ENCODE data around the gene MAPRE3. TPM values are rescaled to one million over a fixed set of nuclear protein-coding genes. Genes with fewer than 3 reads are reported as not detected.

The MAPRE3 gene
- total RNA-seq, 2 experiments from 2014 or later = 1.6 to 1.7 TPM

- no peak overlapping the region for H3K4me3 Mint-ChIP-seq
- H3K4me1 Mint-ChIP-seq (ENCODE audit: low read depth) = peaks cover 6% of the 10 kb centered on the region
- H3K27ac Mint-ChIP-seq = no peak overlapping the region
- ChIA-PET CTCF (interaction anchor here (0.6 to 3.3 kb wide), 7 partner anchors 9 to 329 kb away, joined by 3 to 30 read pairs (median 7); no protein-coding TSS in a partner anchor), POLR2A (no interaction called here)
- no peak for TF ChIP-seq CTCF (IDR thresholded peaks at IDR 0.05)
- H3K27me3 Mint-ChIP-seq = peaks cover 1% of the 10 kb centered on the region
- ATAC-seq (no peak), DNase-seq (no peak)
- intact Hi-C loops (cut with micrococcal nuclease) = no loop called here
- H3K36me3 Mint-ChIP-seq (ENCODE audit: low read depth) = no peaks in the 10 kb centered on the region
- H3K9me3 Mint-ChIP-seq = no peaks in the 10 kb centered on the region
Observed at GRCh38 chr2:26975102-26975501, 4.7 kb downstream of the MAPRE3 start.

- intact Hi-C loops (cut with micrococcal nuclease) = no loop called here
- Mint-ChIP-seq H3K9me3 (no peaks in the 10 kb centered on the region), H3K4me1 (ENCODE audit: low read depth) (peaks cover 6% of the 10 kb centered on the region)
Observed at GRCh38 chr2:26975656-26976055, 5.2 kb downstream of the MAPRE3 start.

GRCh38 chr2:26976237-26976636 lies 5.8 kb downstream of the MAPRE3 start:
- no peak overlapping the region for H3K4me3 Mint-ChIP-seq
- ChIA-PET POLR2A (no interaction called here), CTCF (interaction anchor here (1.5 to 3.3 kb wide), 3 partner anchors 14 to 130 kb away, joined by 7 to 30 read pairs (median 7); no protein-coding TSS in a partner anchor)
- no peaks in the 10 kb centered on the region for H3K9me3 Mint-ChIP-seq
- H3K27me3 Mint-ChIP-seq = peaks cover under 1% of the 10 kb centered on the region
- intact Hi-C loops (cut with micrococcal nuclease) = no loop called here
- no peaks in the 10 kb centered on the region for H3K36me3 Mint-ChIP-seq (ENCODE audit: low read depth)
- no peak for ATAC-seq
- no peak for DNase-seq
- no peak overlapping the region for H3K27ac Mint-ChIP-seq
- TF ChIP-seq CTCF (IDR thresholded peaks at IDR 0.05) = no peak
- peaks cover 4% of the 10 kb centered on the region for H3K4me1 Mint-ChIP-seq (ENCODE audit: low read depth)

More at GRCh38 chr2:26975656-26976055, 5.2 kb downstream of the MAPRE3 start:
- ChIA-PET CTCF (interaction anchor here (0.7 to 3.3 kb wide), 6 partner anchors 8 to 327 kb away, joined by 3 to 30 read pairs (median 7); no protein-coding TSS in a partner anchor), POLR2A (no interaction called here)
- peaks cover 1% of the 10 kb centered on the region for H3K27me3 Mint-ChIP-seq
- H3K36me3 Mint-ChIP-seq (ENCODE audit: low read depth) = no peaks in the 10 kb centered on the region
- no peak for DNase-seq
- H3K4me3 Mint-ChIP-seq = no peak overlapping the region
- H3K27ac Mint-ChIP-seq = no peak overlapping the region
- no peak for TF ChIP-seq CTCF (IDR thresholded peaks at IDR 0.05)
- ATAC-seq = no peak

GRCh38 chr2:26977012-26977411 lies 6.6 kb downstream of the MAPRE3 start:
- intact Hi-C loops (cut with micrococcal nuclease) = no loop called here
- Mint-ChIP-seq H3K27ac (no peak overlapping the region), H3K27me3 (no peaks in the 10 kb centered on the region), H3K4me1 (ENCODE audit: low read depth) (no peaks in the 10 kb centered on the region), H3K36me3 (ENCODE audit: low read depth) (no peaks in the 10 kb centered on the region), H3K9me3 (no peaks in the 10 kb centered on the region), H3K4me3 (no peak overlapping the region)
- POLR2A ChIA-PET = interaction anchor here (1.3 kb wide), 1 partner anchor 10 kb away, joined by 3 read pairs; no protein-coding TSS in a partner anchor
- DNase-seq (no peak), ATAC-seq (no peak)
- CTCF ChIA-PET = interaction anchor here (1.1 to 3.3 kb wide), 4 partner anchors 10 to 45 kb away, joined by 3 to 30 read pairs (median 6); no protein-coding TSS in a partner anchor
- no peak for TF ChIP-seq CTCF (IDR thresholded peaks at IDR 0.05)

- H3K4me1 Mint-ChIP-seq (ENCODE audit: low read depth) = no peaks in the 10 kb centered on the region
- no peak overlapping the region for H3K27ac Mint-ChIP-seq
Observed at GRCh38 chr2:26978061-26978596, 7.7 kb downstream of the MAPRE3 start.

More at GRCh38 chr2:26978061-26978596, 7.7 kb downstream of the MAPRE3 start:
- ATAC-seq (no peak), DNase-seq (no peak)
- ChIA-PET CTCF (interaction anchor here (1.0 to 3.3 kb wide), 4 partner anchors 8 to 302 kb away, joined by 3 to 30 read pairs (median 4); no protein-coding TSS in a partner anchor), POLR2A (no interaction called here)
- intact Hi-C loops (cut with micrococcal nuclease) = no loop called here
- Mint-ChIP-seq H3K9me3 (no peaks in the 10 kb centered on the region), H3K4me3 (no peak overlapping the region), H3K27me3 (no peaks in the 10 kb centered on the region), H3K36me3 (ENCODE audit: low read depth) (no peaks in the 10 kb centered on the region)
- TF ChIP-seq CTCF (IDR thresholded peaks at IDR 0.05) = no peak

Data from activated CD8-positive, alpha-beta T cell treated with anti-CD3 and anti-CD28 coated beads for 36 hours (primary cell).